RWPE1 (cell line): ENCODE data around the gene MSH3.
A peak's percentile ranks its signal among the peaks of the same experiment; 100 is the strongest.

Experiments used
- CTCF ChIA-PET: fragments of 350-600 bp; sonication (Branson Sonifier 250); formaldehyde crosslinking; extraction: SDS; loops from one replicate; lab custom pipeline; 2021; lab: Yijun Ruan, JAX
- POLR2A ChIA-PET: fragments of 400-600 bp; formaldehyde crosslinking; extraction: SDS; loops from one replicate; lab custom pipeline; 2020; ENCODE audit warnings: antibody characterized with exemption; ENCODE audit not compliant: low non-redundant PET; lab: Yijun Ruan, JAX
- DNase-seq: peaks from one replicate; pipeline ENCODE4 v3.0.0; 2012; ENCODE audit warnings: low spot score
- H3K27ac ChIP-seq: fragments of 450-650 bp; 2 replicates; pipeline ENCODE4 v1.5.1; 2017
- CTCF ChIP-seq: fragments of 450-650 bp; conservative IDR thresholded peaks from 2 replicates; pipeline ENCODE4 v1.5.1; 2017; ENCODE audit warnings: low read depth, mild to moderate bottlenecking

Gene MSH3

GRCh38 chr5:80705801-80706200 lies 51.3 kb downstream of the MSH3 start:
- no peak for DNase-seq
- CTCF ChIA-PET = no interaction called here
- TF ChIP-seq CTCF = no peak
- no peak overlapping the region for H3K27ac ChIP-seq
- POLR2A ChIA-PET = no interaction called here

- ChIA-PET CTCF (interaction anchor here (1.2 kb wide), 1 partner anchor 489 kb away, joined by 6 read pairs; no protein-coding TSS in a partner anchor), POLR2A (no interaction called here)
- DNase-seq = no peak
- H3K27ac ChIP-seq = no peak overlapping the region
- no peak for TF ChIP-seq CTCF
Observed at GRCh38 chr5:80706835-80707447, 52.5 kb downstream of the MSH3 start.

- DNase-seq = no peak
- H3K27ac ChIP-seq = no peak overlapping the region
- TF ChIP-seq CTCF = no peak
- POLR2A ChIA-PET = no interaction called here
- CTCF ChIA-PET = interaction anchor here (0.7 kb wide), 1 partner anchor 1882 kb away, joined by 3 read pairs; no protein-coding TSS in a partner anchor
Observed at GRCh38 chr5:80707645-80708044, 53.2 kb downstream of the MSH3 start.

- DNase-seq = no peak
- no peak overlapping the region for H3K27ac ChIP-seq
- POLR2A ChIA-PET = no interaction called here
- no peak for TF ChIP-seq CTCF
- CTCF ChIA-PET = interaction anchor here (0.9 to 1.3 kb wide), 3 partner anchors 14 to 397 kb away, joined by 3 to 5 read pairs (median 3); no protein-coding TSS in a partner anchor
Observed at GRCh38 chr5:80711216-80711615, 56.8 kb downstream of the MSH3 start.

- TF ChIP-seq CTCF = peak; percentile 46
- ChIA-PET CTCF (interaction anchor here (0.9 to 1.3 kb wide), 3 partner anchors 14 to 396 kb away, joined by 3 to 5 read pairs (median 3); no protein-coding TSS in a partner anchor), POLR2A (no interaction called here)
- H3K27ac ChIP-seq = no peak overlapping the region
- DNase-seq = peak; percentile 34
Observed at GRCh38 chr5:80711938-80712337, 57.5 kb downstream of the MSH3 start.

- no peak for DNase-seq
Observed at GRCh38 chr5:80712919-80713318, 58.5 kb downstream of the MSH3 start.

More at GRCh38 chr5:80712919-80713318, 58.5 kb downstream of the MSH3 start:
- POLR2A ChIA-PET = no interaction called here
- TF ChIP-seq CTCF = no peak
- H3K27ac ChIP-seq = no peak overlapping the region
- CTCF ChIA-PET = no interaction called here
